ENCODE measurements around the gene NUP210L.

GRCh38 chr1:153990468-153991150 lies 164.3 kb downstream of the NUP210L start, which contains the start of gene RPS27:
- TF ChIP-seq SP1 (IDR thresholded peaks at IDR 0.05) (no peak), FOXM1 (IDR thresholded peaks at IDR 0.05; ENCODE audit: borderline replicate concordance) (no peak), ELF4 (IDR thresholded peaks at IDR 0.05) (peak; percentile 99), L3MBTL2 (conservative IDR thresholded peaks at IDR 0.05) (no peak), HDGF (IDR thresholded peaks at IDR 0.05; ENCODE audit: borderline replicate concordance) (no peak), FOXK2 (IDR thresholded peaks at IDR 0.05) (no peak)

All from HEK293T (cell line).